ENCODE data around the gene DLG1.

DNA sequence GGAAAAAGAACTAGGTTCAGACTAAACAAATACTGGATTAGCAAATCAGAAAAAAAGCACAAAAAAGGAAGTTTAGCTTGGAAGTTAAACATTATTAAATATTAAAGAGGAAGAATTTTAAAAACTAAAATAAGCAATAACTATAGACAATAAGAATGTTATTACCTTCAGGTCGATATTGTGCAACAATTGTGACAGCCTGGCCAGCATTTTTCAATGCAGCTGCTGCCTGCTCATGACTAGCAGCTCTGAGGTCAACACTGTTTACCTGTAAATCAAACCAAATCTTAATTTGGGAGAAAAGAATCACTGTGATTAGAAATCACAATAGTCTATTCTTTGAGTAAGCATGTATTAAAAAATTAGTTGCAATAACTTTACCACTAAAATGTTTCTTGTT lies 193.7 kb downstream of the DLG1 start:
- TF ChIP-seq SUZ12 (IDR thresholded peaks at IDR 0.05; ENCODE audit: extremely low read depth, insufficient read depth, insufficient read length) (no peak), YY1 (IDR thresholded peaks at IDR 0.05; ENCODE audit: insufficient read depth, insufficient read length) (no peak), ZNF274 (IDR thresholded peaks at IDR 0.05; ENCODE audit: low read depth, low read length) (no peak)
